SK-N-SH (cell line): Measurements from ENCODE around the gene CEP63. TPM values are rescaled to one million over a fixed set of nuclear protein-coding genes. Genes with fewer than 3 reads are reported as not detected.

Source experiments
- CTCF ChIA-PET: fragments of 300-600, 350-600 bp; formaldehyde crosslinking; extraction: SDS; loops from one replicate; lab custom pipeline; 2021; lab: Yijun Ruan, JAX
- POLR2A ChIA-PET: fragments of 350-600 bp; sonication (Branson Sonifier 250); formaldehyde crosslinking; extraction: SDS; loops from one replicate; lab custom pipeline; 2020; ENCODE audit warnings: antibody characterized with exemption, inconsistent platforms; lab: Yijun Ruan, JAX
- DNase-seq: peaks from one replicate; pipeline ENCODE4 v3.0.0; 2012
- H2AFZ ChIP-seq: fragments of 200-600 bp; sonication (generic); 2 replicates; pipeline ENCODE4 v1.8.1; 2016; ENCODE audit warnings: antibody characterized with exemption, mild to moderate bottlenecking, low read depth
- H3F3A ChIP-seq: fragments of 200-600 bp; sonication (generic); replicated peaks from 2 replicates; pipeline ENCODE3; 2016; ENCODE audit warnings: antibody characterized with exemption, mild to moderate bottlenecking; ENCODE audit not compliant: insufficient read depth
- H3K27ac ChIP-seq, 2 experiments: fragments of 200-500 bp in 1 of 2; fragments of 200-600 bp in 1 of 2; sonication (Bioruptor generic) in 1 of 2; sonication (generic), shearing (Covaris generic) in 1 of 2; 2 replicates each; pipeline versions ENCODE4 v1.5.1 to v1.6.1; 2014 to 2016; ENCODE audit warnings: low read depth in 2 of 2, inconsistent platforms in 1 of 2, low read length in 1 of 2, mild to moderate bottlenecking in 1 of 2, mixed read lengths in 1 of 2
- H3K27me3 ChIP-seq: fragments of 200-600 bp; sonication (generic), shearing (Covaris generic); 2 replicates; pipeline ENCODE4 v1.6.1; 2016; ENCODE audit warnings: mixed run types; ENCODE audit not compliant: insufficient read depth
- H3K36me3 ChIP-seq, 2 experiments: fragments of 200-500 bp in 1 of 2; fragments of 200-600 bp in 1 of 2; sonication (Bioruptor generic) in 1 of 2; sonication (generic) in 1 of 2; replicated peaks in 1 of 2; 2 replicates each; pipeline versions ENCODE3 to v1.5.1; 2014 to 2016; ENCODE audit warnings: low read length in 1 of 2, mild to moderate bottlenecking in 1 of 2; ENCODE audit not compliant: insufficient read depth in 2 of 2, control insufficient read depth in 1 of 2
- H3K4me1 ChIP-seq, 2 experiments: fragments of 200-500 bp in 1 of 2; fragments of 200-600 bp in 1 of 2; sonication (Bioruptor generic) in 1 of 2; sonication (generic), shearing (Covaris generic) in 1 of 2; 2 replicates each; pipeline versions ENCODE4 v1.5.1 to v1.6.1; 2014 to 2016; ENCODE audit warnings: low read depth in 1 of 2, low read length in 1 of 2, mixed run types in 1 of 2; ENCODE audit not compliant: insufficient read depth in 2 of 2, control insufficient read depth in 1 of 2
- H3K4me2 ChIP-seq: fragments of 200-600 bp; sonication (generic), shearing (Covaris generic); 2 replicates; pipeline ENCODE4 v1.6.1; 2017; ENCODE audit warnings: mixed run types
- H3K4me3 ChIP-seq, 2 experiments: fragments of 200-500 bp in 1 of 2; fragments of 200-600 bp in 1 of 2; sonication (Bioruptor generic) in 1 of 2; sonication (generic), shearing (Covaris generic) in 1 of 2; 2 replicates each; pipeline versions ENCODE4 v1.5.1 to v1.8.1; 2014 to 2016; ENCODE audit warnings: low read depth in 2 of 2, inconsistent platforms in 1 of 2, low read length in 1 of 2, mild to moderate bottlenecking in 1 of 2, mixed read lengths in 1 of 2, moderate library complexity in 1 of 2
- H3K79me2 ChIP-seq: fragments of 200-600 bp; sonication (generic); 2 replicates; pipeline ENCODE4 v1.8.1; 2017; ENCODE audit warnings: mild to moderate bottlenecking; ENCODE audit not compliant: insufficient read depth
- H3K9ac ChIP-seq: fragments of 200-600 bp; sonication (generic); 2 replicates; pipeline ENCODE4 v1.6.1; 2017; ENCODE audit warnings: mixed run types
- H3K9me2 ChIP-seq: fragments of 200-600 bp; sonication (generic); 2 replicates; pipeline ENCODE4 v1.6.1; 2017; ENCODE audit warnings: mixed run types
- H3K9me3 ChIP-seq: fragments of 200-600 bp; sonication (generic); 2 replicates; pipeline ENCODE4 v1.6.1; 2017; ENCODE audit warnings: mixed run types, mild to moderate bottlenecking, moderate library complexity
- H4K20me1 ChIP-seq: fragments of 200-600 bp; sonication (generic); 2 replicates; pipeline ENCODE4 v1.6.1; 2017; ENCODE audit warnings: mild to moderate bottlenecking, mixed run types; ENCODE audit not compliant: insufficient read depth
- CHD2 ChIP-seq: fragments of 150-350 bp; IDR thresholded peaks from 2 replicates; pipeline ENCODE4 v1.6.1; 2018; ENCODE audit warnings: low read length; ENCODE audit not compliant: partially characterized antibody
- FOSL2 ChIP-seq: IDR thresholded peaks from 2 replicates; pipeline ENCODE4 v1.4.0; 2012; ENCODE audit warnings: low read depth, mild to moderate bottlenecking, moderate library complexity, borderline replicate concordance
- FOXJ3 ChIP-seq: sonication (generic); formaldehyde crosslinking; IDR thresholded peaks from 2 replicates; pipeline ENCODE4 v1.5.1; 2020; ENCODE audit warnings: mild to moderate bottlenecking, missing genetic modification reagents
- FOXM1 ChIP-seq: IDR thresholded peaks from 2 replicates; pipeline ENCODE4 v1.4.0; 2012; ENCODE audit warnings: low read depth, mild to moderate bottlenecking
- GABPA ChIP-seq: IDR thresholded peaks from 2 replicates; pipeline ENCODE4 v1.4.0; 2012; ENCODE audit warnings: low read depth, mild to moderate bottlenecking
- GATA2 ChIP-seq: sonication (generic); formaldehyde crosslinking; IDR thresholded peaks from 2 replicates; pipeline ENCODE4 v1.5.0; 2020; ENCODE audit warnings: mild to moderate bottlenecking, missing genetic modification reagents
- IRF3 ChIP-seq: fragments of 150-350 bp; IDR thresholded peaks from 2 replicates; pipeline ENCODE4 v1.6.1; 2016; ENCODE audit warnings: mild to moderate bottlenecking, low read depth, low read length
- MAX ChIP-seq: IDR thresholded peaks from 2 replicates; pipeline ENCODE4 v1.4.0; 2012; ENCODE audit warnings: low read depth
- MXI1 ChIP-seq: IDR thresholded peaks from 2 replicates; pipeline ENCODE4 v1.6.1; 2012; ENCODE audit warnings: mild to moderate bottlenecking, low read depth, low read length, improper control_type of control experiment
- PBX3 ChIP-seq: IDR thresholded peaks from 2 replicates; pipeline ENCODE4; 2012
- POLR2AphosphoS5 ChIP-seq: IDR thresholded peaks from 2 replicates; pipeline ENCODE4 v1.6.1; 2012; ENCODE audit warnings: low read depth, low read length
- RAD21 ChIP-seq: IDR thresholded peaks from 2 replicates; pipeline ENCODE4 v1.6.1; 2012; ENCODE audit warnings: mild to moderate bottlenecking, low read length
- RCOR1 ChIP-seq: fragments of 150-350 bp; IDR thresholded peaks from 2 replicates; pipeline ENCODE4 v1.6.1; 2017; ENCODE audit warnings: antibody characterized with exemption, low read length
- RFX5 ChIP-seq: IDR thresholded peaks from 2 replicates; pipeline ENCODE4 v1.6.1; 2012; ENCODE audit warnings: mild to moderate bottlenecking, improper control_type of control experiment, low read length
- RXRA ChIP-seq: IDR thresholded peaks from 2 replicates; pipeline ENCODE4 v1.4.0; 2012; ENCODE audit warnings: low read depth, mild to moderate bottlenecking, borderline replicate concordance
- SIN3A ChIP-seq: IDR thresholded peaks from 2 replicates; pipeline ENCODE4 v1.6.1; 2012; ENCODE audit warnings: low read depth, mild to moderate bottlenecking, low read length, moderate library complexity, borderline replicate concordance
- TCF12 ChIP-seq: IDR thresholded peaks from 2 replicates; pipeline ENCODE4 v1.4.0; 2012
- USF1 ChIP-seq: IDR thresholded peaks from 2 replicates; pipeline ENCODE4 v1.4.0; 2012; ENCODE audit warnings: low read depth, borderline replicate concordance
- USF2 ChIP-seq: fragments of 150-350 bp; IDR thresholded peaks from 2 replicates; pipeline ENCODE4 v1.6.1; 2017; ENCODE audit warnings: antibody characterized with exemption, low read length, low read depth, borderline replicate concordance
- YY1 ChIP-seq: IDR thresholded peaks from 2 replicates; pipeline ENCODE4 v1.4.0; 2012; ENCODE audit warnings: low read depth, mild to moderate bottlenecking
- WGBS: methylation state at CpG from one replicate; pipeline ENCODE4 v1.1.6; 2017; ENCODE audit warnings: low lambda C conversion rate; 5-methylcytosine and 5-hydroxymethylcytosine counted together
- polyA plus RNA-seq, 3 experiments: library from polyadenylated mRNA; depleted of rRNA; stranded (reverse); fragments of >200 nt; gene quantifications; 2 replicates each; pipeline ENCODE4 v1.2.3, GENCODE V29; 2012

Gene CEP63
- polyA plus RNA-seq, 1 of the 3 experiments (the other 2 are of a cell fraction) = 6.3 TPM

GRCh38 chr3:134441321-134441720 is 44.5 kb upstream of the CEP63 start:
- Histone ChIP-seq H3K9me3 (no peaks in the 10 kb centered on the region), H3K9ac (no peak overlapping the region), H3K27ac (no peak overlapping the region), H3K79me2 (no peaks in the 10 kb centered on the region), H4K20me1 (no peaks in the 10 kb centered on the region), H2AFZ (no peak overlapping the region), H3K4me1 (no peaks in the 10 kb centered on the region), H3K4me2 (no peak overlapping the region), H3K4me3 (no peak overlapping the region), H3F3A (no peaks in the 10 kb centered on the region), H3K27me3 (no peaks in the 10 kb centered on the region), H3K36me3 (no peaks in the 10 kb centered on the region), H3K9me2 (no peaks in the 10 kb centered on the region)
- CTCF ChIA-PET = no interaction called here
- POLR2A ChIA-PET = no interaction called here
- TF ChIP-seq TCF12 (no peak), RCOR1 (no peak), IRF3 (no peak), GABPA (no peak), CHD2 (no peak), SIN3A (no peak), MAX (no peak), GATA2 (CRISPR knock-in tag) (no peak), FOXJ3 (no peak), RFX5 (no peak), USF1 (no peak), POLR2AphosphoS5 (no peak), RXRA (no peak), RAD21 (no peak), FOSL2 (no peak), PBX3 (no peak), FOXM1 (no peak), MXI1 (no peak), YY1 (no peak), USF2 (no peak)
- DNase-seq = no peak
- 85% methylated on average over 1 of the region's 1 CpG for WGBS
